MM.1S (cell line): Measurements from ENCODE around the gene TMEM272.

Experiments
- DNase-seq: peaks from one replicate; pipeline ENCODE4 v3.0.0-alpha.2; 2015
- H2AFZ ChIP-seq: fragments of 300-600 bp; sonication (generic); 2 replicates; pipeline ENCODE4 v1.6.0; 2016; ENCODE audit warnings: antibody characterized with exemption, low read length
- H3F3A ChIP-seq: fragments of 300-600 bp; sonication (generic); 2 replicates; pipeline ENCODE4 v1.6.1; 2016; ENCODE audit warnings: mild to moderate bottlenecking, antibody characterized with exemption, low read length, moderate library complexity, mixed read lengths; ENCODE audit not compliant: insufficient read depth
- H3K27ac ChIP-seq: fragments of 300-600 bp; sonication (generic); 2 replicates; pipeline ENCODE4 v1.5.1; 2016; ENCODE audit warnings: mild to moderate bottlenecking, low read length
- H3K27me3 ChIP-seq: fragments of 300-600 bp; sonication (generic); replicated peaks from 2 replicates; pipeline ENCODE4 v1.6.0; 2016; ENCODE audit warnings: low read length; ENCODE audit not compliant: insufficient read depth
- H3K36me3 ChIP-seq: fragments of 300-600 bp; sonication (generic); replicated peaks from 2 replicates; pipeline ENCODE4 v1.6.1; 2016; ENCODE audit warnings: mild to moderate bottlenecking, low read length, mixed read lengths; ENCODE audit not compliant: insufficient read depth
- H3K4me1 ChIP-seq: fragments of 300-600 bp; sonication (generic); 2 replicates; pipeline ENCODE4 v1.6.1; 2016; ENCODE audit warnings: low read length, mixed read lengths
- H3K4me2 ChIP-seq: fragments of 300-600 bp; sonication (generic); 2 replicates; pipeline ENCODE4 v1.6.0; 2016; ENCODE audit warnings: low read depth, low read length
- H3K4me3 ChIP-seq: fragments of 300-600 bp; sonication (generic); 2 replicates; pipeline ENCODE4 v1.5.1; 2016; ENCODE audit warnings: low read length, mixed read lengths
- H3K79me2 ChIP-seq: fragments of 300-600 bp; sonication (generic); 2 replicates; pipeline ENCODE4 v1.6.1; 2016; ENCODE audit warnings: mixed run types, low read length, mixed read lengths
- H3K9ac ChIP-seq: fragments of 300-600 bp; sonication (generic); 2 replicates; pipeline ENCODE4 v1.6.1; 2016; ENCODE audit warnings: low read length, mixed read lengths
- H3K9me2 ChIP-seq: fragments of 300-600 bp; sonication (generic); replicated peaks from 2 replicates; pipeline ENCODE4 v1.6.1; 2016; ENCODE audit warnings: mild to moderate bottlenecking, low read length, mixed read lengths; ENCODE audit not compliant: insufficient read depth
- H3K9me3 ChIP-seq: fragments of 300-600 bp; sonication (generic); replicated peaks from 2 replicates; pipeline ENCODE4 v1.6.1; 2016; ENCODE audit warnings: mild to moderate bottlenecking, low read length, mixed read lengths; ENCODE audit not compliant: insufficient read depth
- H4K20me1 ChIP-seq: fragments of 300-600 bp; sonication (generic); 2 replicates; pipeline ENCODE4 v1.6.1; 2016; ENCODE audit warnings: mild to moderate bottlenecking, low read length, moderate library complexity, mixed read lengths; ENCODE audit not compliant: insufficient read depth
- EZH2 ChIP-seq: fragments of 300-600 bp; sonication (generic); optimal IDR thresholded peaks from 2 replicates; pipeline ENCODE3; 2017; ENCODE audit warnings: low read depth, mild to moderate bottlenecking, antibody characterized with exemption, low read length, mixed read lengths
- EZH2phosphoT487 ChIP-seq: fragments of 300-600 bp; sonication (generic); IDR thresholded peaks from 2 replicates; pipeline ENCODE4 v1.6.1; 2018; ENCODE audit warnings: antibody characterized with exemption, low read length
- TF ChIP-seq, protein P1 (sequence below): fragments of 300-600 bp; sonication (generic); IDR thresholded peaks from 2 replicates; pipeline ENCODE4 v1.5.1; 2016; ENCODE audit warnings: antibody characterized with exemption, low read length, mixed read lengths

The TMEM272 gene

DNA sequence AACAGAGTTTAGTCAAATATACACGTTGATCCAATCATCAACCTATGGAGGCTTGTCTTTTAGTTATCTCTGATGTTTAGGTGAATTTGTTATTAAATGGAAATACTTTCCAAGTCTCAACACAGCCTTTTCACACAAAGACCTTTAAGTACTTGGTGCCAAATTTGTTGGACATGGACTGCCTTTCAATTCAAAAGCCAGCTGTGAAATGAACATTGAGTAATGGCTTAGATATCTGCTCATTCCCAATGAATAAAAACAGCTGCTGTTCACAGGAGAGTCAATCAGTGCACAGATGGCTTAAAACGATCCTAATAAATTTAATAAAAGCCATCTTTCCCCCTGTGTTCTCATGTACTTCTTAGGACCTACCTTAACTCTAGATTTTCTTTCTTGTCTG is 21.1 kb downstream of the TMEM272 start:
- H3K9ac ChIP-seq: no peak overlapping the region
- no peaks in the 10 kb centered on the region for H3K36me3 ChIP-seq
- no peak overlapping the region for H2AFZ ChIP-seq
- H3F3A ChIP-seq: no peaks in the 10 kb centered on the region
- H3K79me2 ChIP-seq: no peaks in the 10 kb centered on the region
- TF ChIP-seq, protein P1, sequence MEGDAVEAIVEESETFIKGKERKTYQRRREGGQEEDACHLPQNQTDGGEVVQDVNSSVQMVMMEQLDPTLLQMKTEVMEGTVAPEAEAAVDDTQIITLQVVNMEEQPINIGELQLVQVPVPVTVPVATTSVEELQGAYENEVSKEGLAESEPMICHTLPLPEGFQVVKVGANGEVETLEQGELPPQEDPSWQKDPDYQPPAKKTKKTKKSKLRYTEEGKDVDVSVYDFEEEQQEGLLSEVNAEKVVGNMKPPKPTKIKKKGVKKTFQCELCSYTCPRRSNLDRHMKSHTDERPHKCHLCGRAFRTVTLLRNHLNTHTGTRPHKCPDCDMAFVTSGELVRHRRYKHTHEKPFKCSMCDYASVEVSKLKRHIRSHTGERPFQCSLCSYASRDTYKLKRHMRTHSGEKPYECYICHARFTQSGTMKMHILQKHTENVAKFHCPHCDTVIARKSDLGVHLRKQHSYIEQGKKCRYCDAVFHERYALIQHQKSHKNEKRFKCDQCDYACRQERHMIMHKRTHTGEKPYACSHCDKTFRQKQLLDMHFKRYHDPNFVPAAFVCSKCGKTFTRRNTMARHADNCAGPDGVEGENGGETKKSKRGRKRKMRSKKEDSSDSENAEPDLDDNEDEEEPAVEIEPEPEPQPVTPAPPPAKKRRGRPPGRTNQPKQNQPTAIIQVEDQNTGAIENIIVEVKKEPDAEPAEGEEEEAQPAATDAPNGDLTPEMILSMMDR: no peak
- TF ChIP-seq EZH2phosphoT487 (no peak), EZH2 (no peak)
- no peak overlapping the region for H3K27ac ChIP-seq
- H3K4me3 ChIP-seq: no peak overlapping the region
- H3K27me3 ChIP-seq: no peaks in the 10 kb centered on the region
- H3K9me2 ChIP-seq: no peaks in the 10 kb centered on the region
- no peak for DNase-seq
- H3K9me3 ChIP-seq: no peaks in the 10 kb centered on the region
- peaks cover 15% of the 10 kb centered on the region; the same call in 1 of the 2 replicates for H3K4me1 ChIP-seq
- no peaks in the 10 kb centered on the region for H4K20me1 ChIP-seq
- H3K4me2 ChIP-seq: no peak overlapping the region

DNA sequence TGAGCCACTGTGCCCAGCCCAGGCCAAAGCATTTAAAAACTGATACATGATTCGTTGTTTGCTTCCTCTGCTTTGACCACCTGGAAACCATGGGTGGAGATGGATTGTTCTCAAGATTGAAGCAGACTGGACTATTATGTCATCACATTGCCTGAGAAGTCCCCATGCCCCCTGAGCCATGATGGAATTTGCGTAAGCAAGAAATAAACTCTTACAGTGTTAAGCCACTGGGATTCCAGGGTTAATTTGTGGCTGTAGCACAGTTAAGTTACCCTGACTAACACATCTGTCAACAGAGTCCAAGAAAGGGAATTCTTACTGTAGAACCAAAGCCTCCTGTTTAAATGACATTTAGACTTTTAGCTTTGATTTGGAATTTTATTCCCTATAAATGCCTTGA is 21.6 kb downstream of the TMEM272 start:
- no peaks in the 10 kb centered on the region for H3F3A ChIP-seq
- H3K4me3 ChIP-seq: no peak overlapping the region
- H3K36me3 ChIP-seq: no peaks in the 10 kb centered on the region
- H3K27me3 ChIP-seq: no peaks in the 10 kb centered on the region
- no peak overlapping the region for H3K4me2 ChIP-seq
- H3K9me2 ChIP-seq: no peaks in the 10 kb centered on the region
- H3K79me2 ChIP-seq: no peaks in the 10 kb centered on the region
- H3K27ac ChIP-seq: no peak overlapping the region
- H3K9me3 ChIP-seq: no peaks in the 10 kb centered on the region
- peaks cover 15% of the 10 kb centered on the region; the same call in 1 of the 2 replicates for H3K4me1 ChIP-seq
- H4K20me1 ChIP-seq: no peaks in the 10 kb centered on the region
- TF ChIP-seq, protein P1: no peak
- H3K9ac ChIP-seq: no peak overlapping the region
- no peak for DNase-seq
- no peak overlapping the region for H2AFZ ChIP-seq

DNA sequence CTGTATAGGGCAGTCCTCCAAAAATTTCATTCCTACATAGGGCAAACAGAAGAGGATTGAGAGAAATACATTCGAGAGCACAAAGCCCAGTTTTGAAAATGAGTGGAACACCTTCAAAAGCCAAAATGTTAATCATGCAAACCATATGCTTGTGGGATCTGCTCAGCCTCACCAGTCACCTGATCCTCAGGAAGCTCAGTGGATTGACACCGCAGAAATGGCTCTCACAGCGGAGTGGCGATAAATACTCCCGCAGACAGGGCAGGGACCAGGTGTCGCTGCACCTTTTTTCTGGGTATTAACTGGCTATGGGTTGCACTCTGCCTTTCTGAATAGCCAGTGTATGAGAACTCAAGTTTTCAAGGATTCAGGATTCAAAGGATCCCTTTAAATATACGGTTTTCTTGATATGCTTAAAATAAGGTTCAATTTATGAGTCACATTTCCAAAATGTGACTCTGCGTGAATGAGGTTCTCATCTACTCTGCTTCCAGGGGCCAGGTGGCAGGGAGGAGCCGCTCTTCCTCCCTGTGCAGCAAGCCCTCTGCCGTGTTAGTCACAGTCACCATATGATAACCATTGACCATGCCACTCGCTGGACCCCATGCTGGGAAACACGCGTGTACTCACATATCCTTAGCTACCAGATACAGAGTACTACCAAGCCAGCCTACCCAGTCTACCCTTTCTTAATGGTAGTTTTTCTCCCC is 22.7 kb downstream of the TMEM272 start:
- no peak overlapping the region for H2AFZ ChIP-seq
- TF ChIP-seq EZH2phosphoT487 (no peak), EZH2 (no peak)
- TF ChIP-seq, protein P1: no peak
- H3K27ac ChIP-seq: no peak overlapping the region
- no peaks in the 10 kb centered on the region for H3F3A ChIP-seq
- no peaks in the 10 kb centered on the region for H3K36me3 ChIP-seq
- no peak overlapping the region for H3K4me2 ChIP-seq
- H3K9ac ChIP-seq: no peak overlapping the region
- H4K20me1 ChIP-seq: no peaks in the 10 kb centered on the region
- H3K4me3 ChIP-seq: no peak overlapping the region
- no peaks in the 10 kb centered on the region for H3K9me3 ChIP-seq
- no peak for DNase-seq
- H3K79me2 ChIP-seq: no peaks in the 10 kb centered on the region
- no peaks in the 10 kb centered on the region for H3K27me3 ChIP-seq
- H3K4me1 ChIP-seq: peaks cover 15% of the 10 kb centered on the region; the same call in 1 of the 2 replicates
- H3K9me2 ChIP-seq: no peaks in the 10 kb centered on the region
